Right lobe of liver (tissue), 6 donors: ENCODE data around the gene AHDC1. TPM values are rescaled to one million over a fixed set of nuclear protein-coding genes. Genes with fewer than 3 reads are reported as not detected.
A peak's percentile ranks its signal among the peaks of the same experiment; 100 is the strongest.

ENCODE experiments used
- ATAC-seq, 4 donors: fragments of 200-7000 bp; cut with Tn5 transposase; one replicate each; pipeline ENCODE4 v1.9.1; 2020; ENCODE audit warnings: mild to moderate bottlenecking in 4 of 4, moderate library complexity in 4 of 4
- DNase-seq, 3 donors: peaks; one replicate each; pipeline ENCODE4 v3.0.0-alpha.2; 2020
- H3K27ac ChIP-seq, 3 donors: fragments of 200-600 bp; one replicate each; pipeline ENCODE4 v1.8.0; 2022
- H3K27me3 ChIP-seq, 2 donors: fragments of 200-600 bp; one replicate each; pipeline ENCODE4 v1.8.0; 2022
- H3K36me3 ChIP-seq, 4 donors: fragments of 200-600 bp; sonication (generic) in 1 of 4; one replicate each; pipeline versions ENCODE4 v1.5.1 to v1.8.0; 2017 to 2022; ENCODE audit warnings: control low read depth in 1 of 4
- H3K4me1 ChIP-seq, 4 donors: fragments of 200-600 bp; sonication (generic) in 1 of 4; one replicate each; pipeline versions ENCODE4 v1.5.1 to v1.8.0; 2017 to 2022; ENCODE audit warnings: control low read depth in 1 of 4
- H3K4me3 ChIP-seq, 3 donors: fragments of 200-600 bp; one replicate each; pipeline ENCODE4 v1.8.0; 2022
- H3K9me3 ChIP-seq, 4 donors: fragments of 200-600 bp; sonication (generic) in 1 of 4; one replicate each; pipeline versions ENCODE4 v1.5.1 to v1.8.0; 2017 to 2022; ENCODE audit warnings: control low read depth in 1 of 4
- POLR2A ChIP-seq: fragments of 450-650 bp; IDR thresholded peaks from one replicate; pipeline ENCODE4 v1.6.1; 2017; ENCODE audit warnings: antibody characterized with exemption, mild to moderate bottlenecking
- WGBS: methylation state at CpG from one replicate; pipeline ENCODE4 v1.1.6; 2018; ENCODE audit warnings: low coverage, low lambda C conversion rate; ENCODE audit not compliant: insufficient coverage; ENCODE audit errors: missing lambda C conversion rate; 5-methylcytosine and 5-hydroxymethylcytosine counted together
- intact Hi-C, 2 donors: fragments of 100-400 bp; cut with DNase I; formaldehyde crosslinking; loops; one replicate each; pipeline versions ENCODE4 v1.11.2 to v1.14.1; 2022
- total RNA-seq, 6 experiments: library from RNA; depleted of rRNA in 2 of 6; stranded (reverse); fragments of >200 nt in 2 of 6; fragmentation: NEBNext Ultra II Directional in 3 of 6; extraction: Animal tissue kit (Norgen Biotek cat#: 25700) in 3 of 6; gene quantifications; one replicate each; pipeline versions ENCODE4 v1.1.0 to v1.2.4, GENCODE V29; 2016 to 2023
- TF ChIP-seq, protein P1 (sequence below), 4 donors: fragments of 200-600 bp in 3 of 4; fragments of 450-650 bp in 1 of 4; IDR thresholded peaks; one replicate each; pipeline versions ENCODE4 v1.5.1 to v1.8.0; 2016 to 2022; ENCODE audit warnings: antibody characterized with exemption in 4 of 4, mild to moderate bottlenecking in 2 of 4
- donor health status: DM: no; HTN: yes; CAD: no.
- donor health status: DM: no; HTN: no; CAD: no.
- donor health status: DM: no; HTN: no; CAD: no.
- donor health status: DM: no; HTN: yes; CAD: no.
- donor health status: DM: no; HTN: yes; CAD: no.

The AHDC1 gene
- total RNA-seq, 6 experiments from 2014 or later = 5.5 to 21.3 (median 10.9) TPM

GRCh38 chr1:27568300-27569087 is 35.5 kb downstream of the AHDC1 start:
- Histone ChIP-seq H3K36me3 (no peaks in the 10 kb centered on the region), H3K9me3 (no peaks in the 10 kb centered on the region), H3K4me3 (peak overlapping the region; percentile 18 to 41 (median 36)), H3K27ac (peak overlapping the region; percentile 36 to 51 (median 37)), H3K4me1 (peaks cover 0 to 57% (median 27%) of the 10 kb centered on the region in 4 donors), H3K27me3 (no peaks in the 10 kb centered on the region)
- intact Hi-C loops = no loop called here
- ATAC-seq = peak; percentile 80 to 90 (median 86)
- DNase-seq = peak; percentile 97 to 98 (median 98)
- TF ChIP-seq POLR2A = peak; percentile 42
- TF ChIP-seq, protein P1, sequence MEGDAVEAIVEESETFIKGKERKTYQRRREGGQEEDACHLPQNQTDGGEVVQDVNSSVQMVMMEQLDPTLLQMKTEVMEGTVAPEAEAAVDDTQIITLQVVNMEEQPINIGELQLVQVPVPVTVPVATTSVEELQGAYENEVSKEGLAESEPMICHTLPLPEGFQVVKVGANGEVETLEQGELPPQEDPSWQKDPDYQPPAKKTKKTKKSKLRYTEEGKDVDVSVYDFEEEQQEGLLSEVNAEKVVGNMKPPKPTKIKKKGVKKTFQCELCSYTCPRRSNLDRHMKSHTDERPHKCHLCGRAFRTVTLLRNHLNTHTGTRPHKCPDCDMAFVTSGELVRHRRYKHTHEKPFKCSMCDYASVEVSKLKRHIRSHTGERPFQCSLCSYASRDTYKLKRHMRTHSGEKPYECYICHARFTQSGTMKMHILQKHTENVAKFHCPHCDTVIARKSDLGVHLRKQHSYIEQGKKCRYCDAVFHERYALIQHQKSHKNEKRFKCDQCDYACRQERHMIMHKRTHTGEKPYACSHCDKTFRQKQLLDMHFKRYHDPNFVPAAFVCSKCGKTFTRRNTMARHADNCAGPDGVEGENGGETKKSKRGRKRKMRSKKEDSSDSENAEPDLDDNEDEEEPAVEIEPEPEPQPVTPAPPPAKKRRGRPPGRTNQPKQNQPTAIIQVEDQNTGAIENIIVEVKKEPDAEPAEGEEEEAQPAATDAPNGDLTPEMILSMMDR (IDR thresholded peaks at IDR 0.05) = peak; percentile 72 to 83 (median 78)
- no CpG with 5 or more reads among the region's 65 CpGs for WGBS

- Histone ChIP-seq H3K36me3 (no peaks in the 10 kb centered on the region), H3K4me3 (peak overlapping the region in 2 of 3 donors; percentile 7 to 36), H3K27me3 (no peaks in the 10 kb centered on the region), H3K4me1 (peaks cover 0 to 61% (median 30%) of the 10 kb centered on the region in 4 donors), H3K9me3 (no peaks in the 10 kb centered on the region), H3K27ac (peak overlapping the region in 2 of 3 donors; percentile 17 to 22)
- intact Hi-C loops = no loop called here
- WGBS = 78% methylated on average over 6 of the region's 8 CpGs
- TF ChIP-seq POLR2A = no peak
- ATAC-seq (no peak), DNase-seq (no peak)
Measured at GRCh38 chr1:27567971-27568299, 36.0 kb downstream of the AHDC1 start.

- Histone ChIP-seq H3K9me3 (no peaks in the 10 kb centered on the region), H3K4me3 (no peak overlapping the region), H3K36me3 (no peaks in the 10 kb centered on the region), H3K4me1 (peaks cover 0 to 61% (median 29%) of the 10 kb centered on the region in 4 donors), H3K27ac (no peak overlapping the region), H3K27me3 (no peaks in the 10 kb centered on the region)
- WGBS = 90% methylated on average over 4 of the region's 15 CpGs
- no peak for DNase-seq
- TF ChIP-seq, protein P1 (IDR thresholded peaks at IDR 0.05) = no peak
- no peak for ATAC-seq
- intact Hi-C loops = no loop called here
Measured at GRCh38 chr1:27567146-27567526, 36.8 kb downstream of the AHDC1 start.

GRCh38 chr1:27566462-27567145 is 37.3 kb downstream of the AHDC1 start:
- intact Hi-C loops = no loop called here
- ATAC-seq (no peak), DNase-seq (no peak)
- WGBS = 86% methylated on average over 7 of the region's 13 CpGs
- no peaks in the 10 kb centered on the region for H3K9me3 ChIP-seq
- TF ChIP-seq, protein P1 (IDR thresholded peaks at IDR 0.05) = no peak
- TF ChIP-seq POLR2A = no peak
- H3K27me3 ChIP-seq = no peaks in the 10 kb centered on the region
- no peak overlapping the region for H3K4me3 ChIP-seq
- no peaks in the 10 kb centered on the region for H3K36me3 ChIP-seq
- no peak overlapping the region for H3K27ac ChIP-seq
- peaks cover 0 to 61% (median 29%) of the 10 kb centered on the region in 4 donors for H3K4me1 ChIP-seq
